Heart right ventricle (tissue), 16 donors: Measurements from ENCODE around the gene GUCA2A. TPM values are rescaled to one million over a fixed set of nuclear protein-coding genes. Genes with fewer than 3 reads are reported as not detected.

Experiments
- ATAC-seq, 8 donors: fragments of 200-7000 bp; cut with Tn5 transposase; one replicate each; pipeline ENCODE4 v1.9.1; 2020; ENCODE audit warnings: mild to moderate bottlenecking in 8 of 8, moderate library complexity in 8 of 8, moderate number of reproducible peaks in 1 of 8
- DNase-seq, 2 donors: peaks; one replicate each; pipeline ENCODE4 v3.0.0-alpha.2; 2020
- H3K27ac ChIP-seq, 10 donors: fragments of 200-600 bp; sonication (generic) in 2 of 10; one replicate each; pipeline versions ENCODE4 v1.5.0 to v1.8.0; 2020 to 2022; ENCODE audit warnings: mild to moderate bottlenecking in 3 of 10
- H3K27me3 ChIP-seq, 7 donors: fragments of 200-600 bp; one replicate each; pipeline ENCODE4 v1.8.0; 2021 to 2022; ENCODE audit warnings: mild to moderate bottlenecking in 2 of 7
- H3K36me3 ChIP-seq, 9 donors: fragments of 200-600 bp; sonication (generic) in 1 of 9; one replicate each; pipeline versions ENCODE4 v1.5.0 to v1.8.0; 2020 to 2022; ENCODE audit warnings: mild to moderate bottlenecking in 2 of 9
- H3K4me1 ChIP-seq, 9 donors: fragments of 200-600 bp; sonication (generic) in 1 of 9; one replicate each; pipeline versions ENCODE4 v1.5.0 to v1.8.0; 2020 to 2022; ENCODE audit warnings: mild to moderate bottlenecking in 4 of 9
- H3K4me3 ChIP-seq, 10 donors: fragments of 200-600 bp; sonication (generic) in 2 of 10; one replicate each; pipeline versions ENCODE4 v1.5.0 to v1.8.0; 2020 to 2022; ENCODE audit warnings: mild to moderate bottlenecking in 7 of 10, moderate library complexity in 2 of 10
- H3K9me3 ChIP-seq, 11 donors: fragments of 200-600 bp in 10 of 11; sonication (generic) in 2 of 11; one replicate each; pipeline versions ENCODE4 v1.5.0 to v1.8.0; 2013 to 2022; ENCODE audit warnings: mild to moderate bottlenecking in 2 of 11, control low read depth in 1 of 11, moderate library complexity in 1 of 11
- CTCF ChIP-seq, 9 donors: fragments of 200-600 bp; sonication (generic) in 2 of 9; IDR thresholded peaks; one replicate each; pipeline versions ENCODE4 v1.5.0 to v1.8.0; 2021 to 2022; ENCODE audit warnings: antibody characterized with exemption in 9 of 9, mild to moderate bottlenecking in 5 of 9, moderate library complexity in 1 of 9
- WGBS, 2 donors: extraction: QIAGEN DNeasy Blood & Tissue Kit; methylation state at CpG; one replicate each; pipeline ENCODE4 v1.1.7; 2013; ENCODE audit warnings: inconsistent platforms in 1 of 2; 5-methylcytosine and 5-hydroxymethylcytosine counted together
- intact Hi-C, 10 donors: fragments of 100-400 bp; cut with DNase I; formaldehyde crosslinking; loops; one replicate each; pipeline versions ENCODE4 v1.11.1 to v1.14.2; 2022
- polyA plus RNA-seq, 2 donors: library from polyadenylated mRNA; stranded (reverse); fragments of 200-250 nt; gene quantifications; one replicate each; pipeline ENCODE4 v1.2.3, GENCODE V29; 2013
- total RNA-seq, 10 donors: library from RNA; stranded (reverse); fragmentation: NEBNext Ultra II Directional in 3 of 10; extraction: Animal tissue kit (Norgen Biotek cat#: 25700) in 3 of 10; gene quantifications; one replicate each; pipeline versions ENCODE4 v1.2.1 to v1.2.4, GENCODE V29; 2021 to 2023
- donor health status: Arrhythmogenic right ventricular cardiomyopathy.
- donor health status: ischemic (EF 13 %, LVEDD 7.1; RV severe dilation, severe dysfunction).
- donor health status: healthy with polysubstance abuse.
- donor health status: DM: no; HTN: yes; CAD: no.
- donor health status: DM: no; HTN: no; CAD: no.
- donor health status: ischemic (EF 25% LVEDD 6.9; RV normal size, moderate dysfunction).
- donor health status: ischemic (EF 25% LVEDD 5.7; RV mildly dilated, moderate dysfunction).
- donor health status: healthy.
- donor health status: DM: yes; HTN: yes; CAD: no.
- donor health status: Ischemic cardiomyopathy.
- donor health status: ischemic (EF 35%, LVEDD 5.7; RV mildly dilated, moderate dysfunction).
- donor health status: nonischemic (EF 11% LVEDD 7.7; RV severe dilation, severe dysfunction).
- donor health status: DM: yes; HTN: yes; CAD: no.
- donor health status: PGD.
- donor health status: ischemic (EF 29% LVEDD 5.4; RV normal size, mild dysfunction).
- donor health status: nonischemic (EF 23%, LVEDD 6.1; RV moderate dilation, normal function).

GUCA2A gene
- total and polyA plus RNA-seq, 12 donors, result not detected

GRCh38 chr1:42127767-42128166 is 36.8 kb downstream of the GUCA2A start:
- ATAC-seq, result no peak
- H3K36me3 ChIP-seq, result no peaks in the 10 kb centered on the region
- no peaks in the 10 kb centered on the region for H3K4me1 ChIP-seq
- peaks cover 0 to 3% (median 0%) of the 10 kb centered on the region in 11 donors for H3K9me3 ChIP-seq
- intact Hi-C loops, result no loop called here
- peaks cover 0 to 13% (median 3%) of the 10 kb centered on the region in 7 donors for H3K27me3 ChIP-seq
- TF ChIP-seq CTCF (IDR thresholded peaks at IDR 0.05), result no peak
- no peak overlapping the region for H3K27ac ChIP-seq
- WGBS, 2 donors, result 88 to 89% methylated on average over 6 of the region's 6 CpGs
- H3K4me3 ChIP-seq, result no peak overlapping the region
- DNase-seq, result no peak

GRCh38 chr1:42125552-42125951 is 39.0 kb downstream of the GUCA2A start:
- no peaks in the 10 kb centered on the region for H3K4me1 ChIP-seq
- 93 to 98% methylated on average over 1 of the region's 1 CpG for WGBS, 2 donors
- no peak overlapping the region for H3K27ac ChIP-seq
- no peaks in the 10 kb centered on the region for H3K36me3 ChIP-seq
- no peak for ATAC-seq
- peaks cover 0 to 5% (median 0%) of the 10 kb centered on the region in 11 donors for H3K9me3 ChIP-seq
- no peak for TF ChIP-seq CTCF (IDR thresholded peaks at IDR 0.05)
- no peak overlapping the region for H3K4me3 ChIP-seq
- H3K27me3 ChIP-seq, result peaks cover 0 to 13% (median 3%) of the 10 kb centered on the region in 7 donors
- DNase-seq, result no peak
- intact Hi-C loops, result no loop called here

GRCh38 chr1:42122408-42122807 is 42.1 kb downstream of the GUCA2A start:
- ATAC-seq (no peak), DNase-seq (no peak)
- WGBS, 2 donors, result 92 to 94% methylated on average over 3 of the region's 3 CpGs
- H3K36me3 ChIP-seq, result no peaks in the 10 kb centered on the region
- H3K4me1 ChIP-seq, result no peaks in the 10 kb centered on the region
- H3K27ac ChIP-seq, result no peak overlapping the region
- no peak overlapping the region for H3K4me3 ChIP-seq
- peaks cover 0 to 5% (median 0%) of the 10 kb centered on the region in 7 donors for H3K27me3 ChIP-seq
- H3K9me3 ChIP-seq, result peaks cover 0 to 5% (median 0%) of the 10 kb centered on the region in 11 donors
- intact Hi-C loops, result no loop called here
- TF ChIP-seq CTCF (IDR thresholded peaks at IDR 0.05), result no peak

- TF ChIP-seq CTCF (IDR thresholded peaks at IDR 0.05), result no peak
- Histone ChIP-seq H3K27me3 (no peaks in the 10 kb centered on the region), H3K36me3 (no peaks in the 10 kb centered on the region), H3K9me3 (peaks cover 0 to 5% (median 0%) of the 10 kb centered on the region in 11 donors), H3K27ac (no peak overlapping the region), H3K4me3 (no peak overlapping the region), H3K4me1 (no peaks in the 10 kb centered on the region)
- intact Hi-C loops, result no loop called here
- DNase-seq, result no peak
- no peak for ATAC-seq
- WGBS, 2 donors, result 77 to 84% methylated on average over 1 of the region's 1 CpG
Observed at GRCh38 chr1:42118125-42118524, 46.4 kb downstream of the GUCA2A start.
